HepG2 (cell line): Measurements from ENCODE around the gene STPG4. TPM values are rescaled to one million over a fixed set of nuclear protein-coding genes. Genes with fewer than 3 reads are reported as not detected.
A peak's percentile ranks its signal among the peaks of the same experiment; 100 is the strongest.

Experiments
- ATAC-seq: fragments of 200-7000 bp; cut with Tn5 transposase; 3 replicates; pipeline ENCODE4 v1.9.1; 2020; ENCODE audit warnings: mild to moderate bottlenecking, moderate library complexity
- BruUV-seq: library from RNA; stranded (reverse); fragments of 400-500 nt; replicated peaks from 2 replicates; lab custom pipeline; 2021; lab: Mats Ljungman, UMichigan
- CTCF ChIA-PET: fragments of 300-600 bp; formaldehyde crosslinking; extraction: SDS; loops from one replicate; lab custom pipeline; 2021; ENCODE audit warnings: low total read pairs, inconsistent platforms, low intra/inter-chr PET ratio; lab: Yijun Ruan, JAX
- POLR2A ChIA-PET: fragments of 350-600 bp; sonication (Branson Sonifier 250); formaldehyde crosslinking; loops from one replicate; lab custom pipeline; 2020; ENCODE audit warnings: antibody characterized with exemption, inconsistent platforms; lab: Yijun Ruan, JAX
- DNase-seq: peaks from one replicate; pipeline ENCODE4 v3.0.0-alpha.2; 2015; ENCODE audit warnings: low spot score
- FAIRE-seq: peaks from 3 replicates; lab custom pipeline; 2011; peaks lifted over from hg19 to GRCh38; lab: Jason Lieb, UNC
- H2AFZ ChIP-seq: one replicate; pipeline ENCODE4 v1.6.1; 2011; ENCODE audit warnings: low read length, inconsistent platforms
- H3K27ac ChIP-seq: fragments of 300-600 bp; 3 replicates; pipeline ENCODE4 v1.8.0; 2011; ENCODE audit warnings: mixed run types, mild to moderate bottlenecking, mixed read lengths, low read length, inconsistent platforms; ENCODE audit not compliant: insufficient read depth; ENCODE audit errors: extremely low read length
- H3K27me3 ChIP-seq, 2 experiments: fragments of 200-600 bp in 1 of 2; 2 replicates in 1 of 2; 3 replicates in 1 of 2; pipeline versions ENCODE4 v1.6.0 to v1.8.0; 2011; ENCODE audit warnings: low read length in 2 of 2, mild to moderate bottlenecking in 2 of 2, moderate library complexity in 2 of 2, inconsistent platforms in 1 of 2; ENCODE audit not compliant: insufficient read depth in 2 of 2, control insufficient read depth in 1 of 2
- H3K36me3 ChIP-seq, 2 experiments: fragments of 200-600 bp in 1 of 2; replicated peaks in 1 of 2; 2 replicates in 1 of 2; 3 replicates in 1 of 2; pipeline versions ENCODE4 v1.5.1 to v1.8.0; 2011; ENCODE audit warnings: low read length in 2 of 2, inconsistent platforms in 1 of 2; ENCODE audit not compliant: insufficient read depth in 2 of 2, control insufficient read depth in 1 of 2
- H3K4me1 ChIP-seq: 2 replicates; pipeline ENCODE4 v1.5.1; 2012; ENCODE audit warnings: low read length, inconsistent platforms; ENCODE audit not compliant: insufficient read depth
- H3K4me2 ChIP-seq: 2 replicates; pipeline ENCODE4 v1.6.0; 2011; ENCODE audit warnings: low read depth, low read length, inconsistent platforms
- H3K4me3 ChIP-seq, 3 experiments: fragments of 200-600 bp in 1 of 3; sonication (generic), shearing (Covaris generic) in 1 of 3; replicated peaks in 1 of 3; 2 replicates each; pipeline ENCODE4 v1.5.1; 2011 to 2016; ENCODE audit warnings: low read length in 3 of 3, inconsistent platforms in 2 of 3, low read depth in 2 of 3, mild to moderate bottlenecking in 2 of 3, control low read depth in 1 of 3, mixed read lengths in 1 of 3; ENCODE audit not compliant: insufficient read depth in 1 of 3
- H3K79me2 ChIP-seq: one replicate; pipeline ENCODE4 v1.6.1; 2011; ENCODE audit warnings: low read length, inconsistent platforms; ENCODE audit not compliant: insufficient read depth
- H3K9ac ChIP-seq: 2 replicates; pipeline ENCODE4 v1.6.0; 2011; ENCODE audit warnings: mild to moderate bottlenecking, low read depth, low read length, inconsistent platforms; ENCODE audit not compliant: insufficient read depth
- H3K9me3 ChIP-seq: 2 replicates; pipeline ENCODE4 v1.5.1; 2012; ENCODE audit warnings: mild to moderate bottlenecking, low read length
- H4K20me1 ChIP-seq: 2 replicates; pipeline ENCODE4 v1.6.0; 2011; ENCODE audit warnings: inconsistent platforms, mild to moderate bottlenecking, low read length, moderate library complexity; ENCODE audit not compliant: insufficient read depth
- ATM ChIP-seq: fragments of 450-650 bp; IDR thresholded peaks from 2 replicates; pipeline ENCODE4 v1.7.1; 2017; ENCODE audit warnings: mild to moderate bottlenecking, borderline replicate concordance
- DPF2 ChIP-seq: sonication (generic); formaldehyde crosslinking; IDR thresholded peaks from 2 replicates; pipeline ENCODE4 v1.4.0; 2020; ENCODE audit warnings: mild to moderate bottlenecking, low read depth, missing genetic modification reagents, borderline replicate concordance
- ERF ChIP-seq: IDR thresholded peaks from 2 replicates; pipeline ENCODE4 v1.6.1; 2018; ENCODE audit warnings: missing biosample characterization, missing genetic modification reagents
- SMAD9 ChIP-seq: sonication (generic); formaldehyde crosslinking; IDR thresholded peaks from 2 replicates; pipeline ENCODE4 v1.5.1; 2020; ENCODE audit warnings: mild to moderate bottlenecking, missing genetic modification reagents
- SYNCRIP ChIP-seq: fragments of 200-400 bp; formaldehyde crosslinking; IDR thresholded peaks from 2 replicates; pipeline ENCODE4 v1.6.1; 2018; ENCODE audit warnings: mild to moderate bottlenecking, low read depth, low read length; ENCODE audit not compliant: insufficient read depth
- ZNF260 ChIP-seq: sonication (generic); formaldehyde crosslinking; IDR thresholded peaks from 2 replicates; pipeline ENCODE4 v1.4.0; 2020; ENCODE audit warnings: missing genetic modification reagents, low read depth, mild to moderate bottlenecking, borderline replicate concordance
- ZNF572 ChIP-seq: sonication (generic); formaldehyde crosslinking; IDR thresholded peaks from 2 replicates; pipeline ENCODE4 v1.5.1; 2020; ENCODE audit warnings: mild to moderate bottlenecking, missing genetic modification reagents
- ZNF878 ChIP-seq: sonication (generic); formaldehyde crosslinking; IDR thresholded peaks from 2 replicates; pipeline ENCODE4 v1.8.1; 2023; ENCODE audit warnings: mild to moderate bottlenecking, missing genetic modification reagents, moderate library complexity
- WGBS: methylation state at CpG from one replicate; pipeline ENCODE4 v1.1.6; 2017; ENCODE audit warnings: low lambda C conversion rate; 5-methylcytosine and 5-hydroxymethylcytosine counted together
- in situ Hi-C: cut with HindIII; loops from 2 replicates; pipeline ENCODE4 v1.10.0; 2017; ENCODE audit warnings: low pct_unique_long_range_greater_than_20kb; ENCODE audit not compliant: extremely low pct_ligation_motif_present
- intact Hi-C: fragments of 100-400 bp; cut with micrococcal nuclease; formaldehyde crosslinking; loops from one replicate; pipeline ENCODE4 v1.10.0; 2022; ENCODE audit not compliant: unreplicated experiment
- polyA plus RNA-seq, 8 experiments: library from polyadenylated mRNA; depleted of rRNA in 3 of 8; stranded (reverse) in 7 of 8; unstranded in 1 of 8; fragments of >200 nt; fragmentation: Illumina TruSeq in 4 of 8; extraction: Trizol in 4 of 8; gene quantifications; 2 replicates each; pipeline versions ENCODE4 v1.2.1 to v1.2.3, GENCODE V29; 2011 to 2016; ENCODE audit warnings: low read depth in 4 of 8, missing spikeins in 1 of 8, mixed read lengths in 1 of 8; ENCODE audit not compliant: insufficient read depth in 1 of 8
- total RNA-seq, 5 experiments: library from RNA; depleted of rRNA; stranded (reverse); fragments of >200 nt; fragmentation: Illumina TruSeq; extraction: Trizol; gene quantifications; 2 replicates each; pipeline ENCODE4 v1.2.3, GENCODE V29; 2016; ENCODE audit warnings: low read depth in 1 of 5
- TF ChIP-seq, protein P1 (sequence below): sonication (generic); formaldehyde crosslinking; IDR thresholded peaks from 2 replicates; pipeline ENCODE4 v1.5.0; 2020; ENCODE audit warnings: missing genetic modification reagents
- TF ChIP-seq, protein P2 (sequence below): sonication (generic); formaldehyde crosslinking; IDR thresholded peaks from 2 replicates; pipeline ENCODE4 v1.9.0; 2022; ENCODE audit warnings: low read depth, missing genetic modification reagents
- TF ChIP-seq, protein P3 (sequence below): sonication (generic); formaldehyde crosslinking; IDR thresholded peaks from 2 replicates; pipeline ENCODE4 v1.5.0; 2020; ENCODE audit warnings: mild to moderate bottlenecking, low read depth, missing genetic modification reagents, borderline replicate concordance
- TF ChIP-seq, protein P4 (sequence below): sonication (generic); formaldehyde crosslinking; IDR thresholded peaks from 2 replicates; pipeline ENCODE4 v1.4.0; 2020; ENCODE audit warnings: missing genetic modification reagents, borderline replicate concordance

Gene STPG4
- total and polyA plus RNA-seq, 2 of the 13 experiments (the other 11 are each of a cell fraction or from before 2014, with no cell fraction given): 0.11 to 0.15 TPM

DNA sequence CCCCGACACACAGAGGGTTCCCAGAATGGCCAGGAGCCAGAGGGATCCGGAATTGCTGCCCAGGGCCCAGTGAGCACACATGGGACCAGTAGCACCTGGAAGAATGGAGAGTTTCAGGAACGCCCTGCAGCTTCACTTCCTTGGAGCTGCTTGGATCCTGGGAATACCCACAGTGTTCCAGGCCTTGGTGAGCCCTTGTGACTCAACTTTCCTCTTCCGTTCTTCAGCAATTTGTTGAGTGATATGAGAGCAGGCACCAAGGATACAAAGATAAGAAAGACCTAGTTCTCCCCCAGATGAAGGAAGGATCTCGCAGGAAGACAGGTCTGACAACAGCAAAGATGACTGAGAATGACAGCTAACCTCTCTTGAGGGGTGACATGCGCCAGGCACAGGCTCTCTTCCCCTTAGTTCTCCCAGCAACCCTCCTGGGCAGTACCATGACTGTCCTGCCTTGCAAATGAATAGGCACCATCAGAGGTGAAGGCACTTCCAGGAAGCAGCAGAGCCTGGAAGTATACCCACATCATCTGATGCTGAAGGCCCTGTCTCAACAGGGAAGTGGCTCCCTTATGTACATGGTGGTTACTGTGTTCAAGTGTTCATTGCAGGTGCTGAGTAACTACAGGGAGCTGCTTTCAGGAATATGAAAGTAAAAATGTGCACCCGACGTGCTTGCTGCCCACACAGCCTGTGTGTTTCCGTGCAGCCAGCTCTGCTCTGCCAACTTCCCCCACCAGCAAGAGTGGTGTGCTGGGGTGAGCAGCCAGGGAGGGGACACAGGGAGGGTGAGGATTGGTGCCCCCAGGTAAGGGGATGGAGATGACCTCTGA, 116.2 kb downstream of the STPG4 start (continued):
- TF ChIP-seq, protein P1, sequence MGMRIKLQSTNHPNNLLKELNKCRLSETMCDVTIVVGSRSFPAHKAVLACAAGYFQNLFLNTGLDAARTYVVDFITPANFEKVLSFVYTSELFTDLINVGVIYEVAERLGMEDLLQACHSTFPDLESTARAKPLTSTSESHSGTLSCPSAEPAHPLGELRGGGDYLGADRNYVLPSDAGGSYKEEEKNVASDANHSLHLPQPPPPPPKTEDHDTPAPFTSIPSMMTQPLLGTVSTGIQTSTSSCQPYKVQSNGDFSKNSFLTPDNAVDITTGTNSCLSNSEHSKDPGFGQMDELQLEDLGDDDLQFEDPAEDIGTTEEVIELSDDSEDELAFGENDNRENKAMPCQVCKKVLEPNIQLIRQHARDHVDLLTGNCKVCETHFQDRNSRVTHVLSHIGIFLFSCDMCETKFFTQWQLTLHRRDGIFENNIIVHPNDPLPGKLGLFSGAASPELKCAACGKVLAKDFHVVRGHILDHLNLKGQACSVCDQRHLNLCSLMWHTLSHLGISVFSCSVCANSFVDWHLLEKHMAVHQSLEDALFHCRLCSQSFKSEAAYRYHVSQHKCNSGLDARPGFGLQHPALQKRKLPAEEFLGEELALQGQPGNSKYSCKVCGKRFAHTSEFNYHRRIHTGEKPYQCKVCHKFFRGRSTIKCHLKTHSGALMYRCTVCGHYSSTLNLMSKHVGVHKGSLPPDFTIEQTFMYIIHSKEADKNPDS (CRISPR knock-in tag): no peak

DNA sequence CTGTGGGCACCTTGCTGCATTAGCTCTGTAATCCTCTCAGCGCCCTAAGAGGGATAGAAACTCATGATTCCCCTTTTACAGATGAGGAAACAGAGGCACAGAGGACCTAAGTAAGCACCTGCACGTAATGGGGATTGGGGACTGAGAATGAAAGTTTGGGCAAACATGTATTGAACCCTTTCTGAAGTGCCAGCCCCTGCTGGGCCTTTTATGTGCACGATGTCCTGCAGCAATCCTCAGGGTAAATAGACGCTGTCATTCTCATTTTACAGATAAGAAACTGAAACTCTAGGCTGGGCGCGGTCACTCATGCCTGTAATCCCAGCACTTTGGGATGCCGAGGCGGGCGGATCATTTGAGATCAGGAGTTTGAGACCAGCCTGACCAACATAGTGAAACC, 117.4 kb downstream of the STPG4 start:
- intact Hi-C loops: no loop called here
- TF ChIP-seq ZNF878 (no peak), ZNF572 (CRISPR knock-in tag) (no peak), ATM (no peak), ZNF260 (CRISPR knock-in tag) (no peak), ERF (CRISPR knock-in tag) (0 out of 2 replicates have a peak, but pooled peaks have one; percentile 23), SMAD9 (CRISPR knock-in tag) (no peak), DPF2 (CRISPR knock-in tag) (no peak), SYNCRIP (no peak)
- TF ChIP-seq, protein P2, sequence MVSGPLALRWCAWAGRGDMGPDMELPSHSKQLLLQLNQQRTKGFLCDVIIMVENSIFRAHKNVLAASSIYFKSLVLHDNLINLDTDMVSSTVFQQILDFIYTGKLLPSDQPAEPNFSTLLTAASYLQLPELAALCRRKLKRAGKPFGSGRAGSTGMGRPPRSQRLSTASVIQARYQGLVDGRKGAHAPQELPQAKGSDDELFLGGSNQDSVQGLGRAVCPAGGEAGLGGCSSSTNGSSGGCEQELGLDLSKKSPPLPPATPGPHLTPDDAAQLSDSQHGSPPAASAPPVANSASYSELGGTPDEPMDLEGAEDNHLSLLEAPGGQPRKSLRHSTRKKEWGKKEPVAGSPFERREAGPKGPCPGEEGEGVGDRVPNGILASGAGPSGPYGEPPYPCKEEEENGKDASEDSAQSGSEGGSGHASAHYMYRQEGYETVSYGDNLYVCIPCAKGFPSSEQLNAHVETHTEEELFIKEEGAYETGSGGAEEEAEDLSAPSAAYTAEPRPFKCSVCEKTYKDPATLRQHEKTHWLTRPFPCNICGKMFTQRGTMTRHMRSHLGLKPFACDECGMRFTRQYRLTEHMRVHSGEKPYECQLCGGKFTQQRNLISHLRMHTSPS (CRISPR knock-in tag): peak; percentile 68
- TF ChIP-seq, protein P3, sequence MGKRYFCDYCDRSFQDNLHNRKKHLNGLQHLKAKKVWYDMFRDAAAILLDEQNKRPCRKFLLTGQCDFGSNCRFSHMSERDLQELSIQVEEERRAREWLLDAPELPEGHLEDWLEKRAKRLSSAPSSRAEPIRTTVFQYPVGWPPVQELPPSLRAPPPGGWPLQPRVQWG (CRISPR knock-in tag): no peak
- TF ChIP-seq, protein P4, sequence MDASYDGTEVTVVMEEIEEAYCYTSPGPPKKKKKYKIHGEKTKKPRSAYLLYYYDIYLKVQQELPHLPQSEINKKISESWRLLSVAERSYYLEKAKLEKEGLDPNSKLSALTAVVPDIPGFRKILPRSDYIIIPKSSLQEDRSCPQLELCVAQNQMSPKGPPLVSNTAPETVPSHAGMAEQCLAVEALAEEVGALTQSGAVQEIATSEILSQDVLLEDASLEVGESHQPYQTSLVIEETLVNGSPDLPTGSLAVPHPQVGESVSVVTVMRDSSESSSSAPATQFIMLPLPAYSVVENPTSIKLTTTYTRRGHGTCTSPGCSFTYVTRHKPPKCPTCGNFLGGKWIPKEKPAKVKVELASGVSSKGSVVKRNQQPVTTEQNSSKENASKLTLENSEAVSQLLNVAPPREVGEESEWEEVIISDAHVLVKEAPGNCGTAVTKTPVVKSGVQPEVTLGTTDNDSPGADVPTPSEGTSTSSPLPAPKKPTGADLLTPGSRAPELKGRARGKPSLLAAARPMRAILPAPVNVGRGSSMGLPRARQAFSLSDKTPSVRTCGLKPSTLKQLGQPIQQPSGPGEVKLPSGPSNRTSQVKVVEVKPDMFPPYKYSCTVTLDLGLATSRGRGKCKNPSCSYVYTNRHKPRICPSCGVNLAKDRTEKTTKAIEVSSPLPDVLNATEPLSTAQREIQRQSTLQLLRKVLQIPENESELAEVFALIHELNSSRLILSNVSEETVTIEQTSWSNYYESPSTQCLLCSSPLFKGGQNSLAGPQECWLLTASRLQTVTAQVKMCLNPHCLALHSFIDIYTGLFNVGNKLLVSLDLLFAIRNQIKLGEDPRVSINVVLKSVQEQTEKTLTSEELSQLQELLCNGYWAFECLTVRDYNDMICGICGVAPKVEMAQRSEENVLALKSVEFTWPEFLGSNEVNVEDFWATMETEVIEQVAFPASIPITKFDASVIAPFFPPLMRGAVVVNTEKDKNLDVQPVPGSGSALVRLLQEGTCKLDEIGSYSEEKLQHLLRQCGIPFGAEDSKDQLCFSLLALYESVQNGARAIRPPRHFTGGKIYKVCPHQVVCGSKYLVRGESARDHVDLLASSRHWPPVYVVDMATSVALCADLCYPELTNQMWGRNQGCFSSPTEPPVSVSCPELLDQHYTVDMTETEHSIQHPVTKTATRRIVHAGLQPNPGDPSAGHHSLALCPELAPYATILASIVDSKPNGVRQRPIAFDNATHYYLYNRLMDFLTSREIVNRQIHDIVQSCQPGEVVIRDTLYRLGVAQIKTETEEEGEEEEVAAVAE (CRISPR knock-in tag): no peak

More for the DNA sequence above, 117.4 kb downstream of the STPG4 start:
- no peaks in the 10 kb centered on the region for H3K9me3 ChIP-seq
- CTCF ChIA-PET: no interaction called here
- no peak overlapping the region for H2AFZ ChIP-seq
- DNase-seq (peak; percentile 76), FAIRE-seq (no peak), ATAC-seq (no peak)
- no peaks in the 10 kb centered on the region for H4K20me1 ChIP-seq
- WGBS: 61% methylated on average over 9 of the region's 9 CpGs
- H3K27ac ChIP-seq: peak overlapping the region; percentile 99
- POLR2A ChIA-PET: no interaction called here
- in situ Hi-C loops: loop anchor here (5.0 kb wide), 2 partner anchors 35 to 120 kb away; partner anchors contain the start of gene STPG4
- peaks cover 94% of the 10 kb centered on the region for H3K4me1 ChIP-seq
- H3K4me2 ChIP-seq: no peak overlapping the region
- peaks cover 1 to 4% of the 10 kb centered on the region in 2 experiments; a peak in 2 of 5 replicates for H3K36me3 ChIP-seq
- no peaks in the 10 kb centered on the region for H3K27me3 ChIP-seq
- H3K79me2 ChIP-seq: no peaks in the 10 kb centered on the region
- H3K9ac ChIP-seq: peak overlapping the region; percentile 96
- H3K4me3 ChIP-seq: no peak overlapping the region
- BruUV-seq: no TSS peak
